Fibroblast of mammary gland (primary cell): ENCODE measurements around the gene GRID2.

Experiments
- DNase-seq: peaks from one replicate; pipeline ENCODE4 v3.0.0-alpha.2; 2010; ENCODE audit warnings: low read depth
- H3K4me3 ChIP-seq: 2 replicates; pipeline ENCODE4 v1.5.1; 2011; ENCODE audit warnings: low read depth, mild to moderate bottlenecking, low read length, moderate library complexity; ENCODE audit not compliant: control insufficient read depth
- CTCF ChIP-seq: conservative IDR thresholded peaks from 2 replicates; pipeline ENCODE4 v1.5.1; 2011; ENCODE audit warnings: low read depth, low read length, inconsistent platforms; ENCODE audit not compliant: control insufficient read depth, insufficient read depth

Gene GRID2

GRCh38 chr4:93433840-93434239 lies 1130.1 kb downstream of the GRID2 start:
- H3K4me3 ChIP-seq = no peak overlapping the region
- no peak for DNase-seq
- TF ChIP-seq CTCF = no peak

- no peak for TF ChIP-seq CTCF
- no peak overlapping the region for H3K4me3 ChIP-seq
- DNase-seq = no peak
Observed at GRCh38 chr4:93436000-93436626, 1132.3 kb downstream of the GRID2 start.

- no peak for TF ChIP-seq CTCF
- H3K4me3 ChIP-seq = no peak overlapping the region
- DNase-seq = no peak
Observed at GRCh38 chr4:93437991-93438390, 1134.2 kb downstream of the GRID2 start.

GRCh38 chr4:93444860-93445259 lies 1141.1 kb downstream of the GRID2 start:
- no peak overlapping the region for H3K4me3 ChIP-seq
- TF ChIP-seq CTCF = no peak
- no peak for DNase-seq

- no peak overlapping the region for H3K4me3 ChIP-seq
- TF ChIP-seq CTCF = no peak
- no peak for DNase-seq
Observed at GRCh38 chr4:93446038-93446437, 1142.3 kb downstream of the GRID2 start.

- H3K4me3 ChIP-seq = no peak overlapping the region
- no peak for TF ChIP-seq CTCF
- no peak for DNase-seq
Observed at GRCh38 chr4:93448691-93449293, 1145.0 kb downstream of the GRID2 start.
